GM23338 (cell line): Measurements from ENCODE around the gene PTK6.

ENCODE experiments used
- CREB1 ChIP-seq: fragments of 250-450 bp; sonication (Bioruptor Pico); IDR thresholded peaks from 2 replicates; pipeline ENCODE4 v1.5.0; 2020; ENCODE audit warnings: low read depth, mild to moderate bottlenecking, moderate library complexity
- EZH2 ChIP-seq: fragments of 200-600 bp; sonication (generic); IDR thresholded peaks from one replicate; pipeline ENCODE4 v1.8.0; 2017; ENCODE audit warnings: antibody characterized with exemption, mild to moderate bottlenecking, low read depth; ENCODE audit not compliant: unreplicated experiment
- EZH2phosphoT487 ChIP-seq: fragments of 200-600 bp; sonication (generic); IDR thresholded peaks from one replicate; pipeline ENCODE4 v1.8.1; 2018; ENCODE audit warnings: antibody characterized with exemption; ENCODE audit not compliant: unreplicated experiment
- JUNB ChIP-seq: IDR thresholded peaks from one replicate; pipeline ENCODE4 v1.6.1; 2016; ENCODE audit warnings: antibody characterized with exemption; ENCODE audit not compliant: unreplicated experiment
- NANOG ChIP-seq: IDR thresholded peaks from 2 replicates; pipeline ENCODE4 v1.6.1; 2016; ENCODE audit warnings: antibody characterized with exemption, borderline replicate concordance
- POLR2AphosphoS5 ChIP-seq: IDR thresholded peaks from 2 replicates; pipeline ENCODE4 v1.6.1; 2016; ENCODE audit warnings: antibody characterized with exemption, low read depth
- STAT1 ChIP-seq: IDR thresholded peaks from one replicate; pipeline ENCODE4 v1.6.1; 2016; ENCODE audit warnings: antibody characterized with exemption; ENCODE audit not compliant: unreplicated experiment
- ZNF114 ChIP-seq: fragments of 250-450 bp; sonication (Bioruptor Pico); IDR thresholded peaks from 2 replicates; pipeline ENCODE4 v1.5.0; 2020; ENCODE audit warnings: mild to moderate bottlenecking, moderate library complexity
- ZNF331 ChIP-seq: fragments of 250-450 bp; sonication (Bioruptor Pico); IDR thresholded peaks from 2 replicates; pipeline ENCODE4 v1.5.0; 2020; ENCODE audit warnings: low read depth, mild to moderate bottlenecking, moderate library complexity
- TF ChIP-seq, protein P1 (sequence below), 2 experiments: fragments of 200-600 bp in 1 of 2; sonication (generic) in 1 of 2; conservative IDR thresholded peaks; 2 replicates each; pipeline versions ENCODE4 v1.5.1 to v1.6.1; 2016 to 2017; ENCODE audit warnings: antibody characterized with exemption in 2 of 2, low read depth in 2 of 2, mild to moderate bottlenecking in 2 of 2, moderate library complexity in 1 of 2
- TF ChIP-seq, protein P2 (sequence below): IDR thresholded peaks from 2 replicates; pipeline ENCODE4 v1.6.1; 2016; ENCODE audit warnings: antibody characterized with exemption
- TF ChIP-seq, protein P3 (sequence below): IDR thresholded peaks from one replicate; pipeline ENCODE4 v1.6.1; 2018; ENCODE audit warnings: antibody characterized with exemption; ENCODE audit not compliant: unreplicated experiment

DNA sequence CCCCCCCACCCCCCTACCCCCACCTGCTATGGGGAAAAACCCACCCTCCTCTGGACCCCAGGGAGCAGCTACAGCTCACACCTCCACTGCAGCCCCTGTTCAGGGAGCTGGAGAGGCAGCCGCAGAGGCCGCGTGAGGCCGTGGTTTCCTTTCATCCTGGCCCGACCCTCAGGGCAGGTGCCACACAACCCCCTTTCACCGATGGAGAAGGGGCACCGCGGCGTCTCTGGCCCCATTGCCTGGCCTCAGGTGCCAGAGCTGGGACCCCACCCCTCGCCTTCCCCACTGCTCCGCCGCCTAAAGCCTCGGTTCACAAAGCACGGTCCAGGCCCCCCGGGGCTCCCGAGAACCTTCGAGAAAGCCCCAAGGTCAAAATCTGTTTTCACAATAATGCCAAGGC, 52.9 kb downstream of the PTK6 start:
- TF ChIP-seq, protein P1, sequence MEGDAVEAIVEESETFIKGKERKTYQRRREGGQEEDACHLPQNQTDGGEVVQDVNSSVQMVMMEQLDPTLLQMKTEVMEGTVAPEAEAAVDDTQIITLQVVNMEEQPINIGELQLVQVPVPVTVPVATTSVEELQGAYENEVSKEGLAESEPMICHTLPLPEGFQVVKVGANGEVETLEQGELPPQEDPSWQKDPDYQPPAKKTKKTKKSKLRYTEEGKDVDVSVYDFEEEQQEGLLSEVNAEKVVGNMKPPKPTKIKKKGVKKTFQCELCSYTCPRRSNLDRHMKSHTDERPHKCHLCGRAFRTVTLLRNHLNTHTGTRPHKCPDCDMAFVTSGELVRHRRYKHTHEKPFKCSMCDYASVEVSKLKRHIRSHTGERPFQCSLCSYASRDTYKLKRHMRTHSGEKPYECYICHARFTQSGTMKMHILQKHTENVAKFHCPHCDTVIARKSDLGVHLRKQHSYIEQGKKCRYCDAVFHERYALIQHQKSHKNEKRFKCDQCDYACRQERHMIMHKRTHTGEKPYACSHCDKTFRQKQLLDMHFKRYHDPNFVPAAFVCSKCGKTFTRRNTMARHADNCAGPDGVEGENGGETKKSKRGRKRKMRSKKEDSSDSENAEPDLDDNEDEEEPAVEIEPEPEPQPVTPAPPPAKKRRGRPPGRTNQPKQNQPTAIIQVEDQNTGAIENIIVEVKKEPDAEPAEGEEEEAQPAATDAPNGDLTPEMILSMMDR (conservative IDR thresholded peaks at IDR 0.05; ENCODE audit: low read depth in 2 of 2) = no peak
- TF ChIP-seq EZH2 (no peak), CREB1 (CRISPR knock-in tag) (no peak), POLR2AphosphoS5 (no peak), EZH2phosphoT487 (no peak), JUNB (no peak), ZNF331 (no peak), ZNF114 (no peak), STAT1 (no peak), NANOG (no peak)
- TF ChIP-seq, protein P2, sequence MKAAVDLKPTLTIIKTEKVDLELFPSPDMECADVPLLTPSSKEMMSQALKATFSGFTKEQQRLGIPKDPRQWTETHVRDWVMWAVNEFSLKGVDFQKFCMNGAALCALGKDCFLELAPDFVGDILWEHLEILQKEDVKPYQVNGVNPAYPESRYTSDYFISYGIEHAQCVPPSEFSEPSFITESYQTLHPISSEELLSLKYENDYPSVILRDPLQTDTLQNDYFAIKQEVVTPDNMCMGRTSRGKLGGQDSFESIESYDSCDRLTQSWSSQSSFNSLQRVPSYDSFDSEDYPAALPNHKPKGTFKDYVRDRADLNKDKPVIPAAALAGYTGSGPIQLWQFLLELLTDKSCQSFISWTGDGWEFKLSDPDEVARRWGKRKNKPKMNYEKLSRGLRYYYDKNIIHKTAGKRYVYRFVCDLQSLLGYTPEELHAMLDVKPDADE = no peak
- TF ChIP-seq, protein P3, sequence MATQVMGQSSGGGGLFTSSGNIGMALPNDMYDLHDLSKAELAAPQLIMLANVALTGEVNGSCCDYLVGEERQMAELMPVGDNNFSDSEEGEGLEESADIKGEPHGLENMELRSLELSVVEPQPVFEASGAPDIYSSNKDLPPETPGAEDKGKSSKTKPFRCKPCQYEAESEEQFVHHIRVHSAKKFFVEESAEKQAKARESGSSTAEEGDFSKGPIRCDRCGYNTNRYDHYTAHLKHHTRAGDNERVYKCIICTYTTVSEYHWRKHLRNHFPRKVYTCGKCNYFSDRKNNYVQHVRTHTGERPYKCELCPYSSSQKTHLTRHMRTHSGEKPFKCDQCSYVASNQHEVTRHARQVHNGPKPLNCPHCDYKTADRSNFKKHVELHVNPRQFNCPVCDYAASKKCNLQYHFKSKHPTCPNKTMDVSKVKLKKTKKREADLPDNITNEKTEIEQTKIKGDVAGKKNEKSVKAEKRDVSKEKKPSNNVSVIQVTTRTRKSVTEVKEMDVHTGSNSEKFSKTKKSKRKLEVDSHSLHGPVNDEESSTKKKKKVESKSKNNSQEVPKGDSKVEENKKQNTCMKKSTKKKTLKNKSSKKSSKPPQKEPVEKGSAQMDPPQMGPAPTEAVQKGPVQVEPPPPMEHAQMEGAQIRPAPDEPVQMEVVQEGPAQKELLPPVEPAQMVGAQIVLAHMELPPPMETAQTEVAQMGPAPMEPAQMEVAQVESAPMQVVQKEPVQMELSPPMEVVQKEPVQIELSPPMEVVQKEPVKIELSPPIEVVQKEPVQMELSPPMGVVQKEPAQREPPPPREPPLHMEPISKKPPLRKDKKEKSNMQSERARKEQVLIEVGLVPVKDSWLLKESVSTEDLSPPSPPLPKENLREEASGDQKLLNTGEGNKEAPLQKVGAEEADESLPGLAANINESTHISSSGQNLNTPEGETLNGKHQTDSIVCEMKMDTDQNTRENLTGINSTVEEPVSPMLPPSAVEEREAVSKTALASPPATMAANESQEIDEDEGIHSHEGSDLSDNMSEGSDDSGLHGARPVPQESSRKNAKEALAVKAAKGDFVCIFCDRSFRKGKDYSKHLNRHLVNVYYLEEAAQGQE = no peak
